ENCODE results near the gene ABI3BP. TPM values are rescaled to one million over a fixed set of nuclear protein-coding genes. Genes with fewer than 3 reads are reported as not detected.

Gene ABI3BP
- polyA plus RNA-seq, 1 of the 3 experiments (the other 2 are of a cell fraction), result 8.4 TPM

GRCh38 chr3:100982710-100983109, 10.5 kb downstream of the ABI3BP start:
- peak overlapping the region; percentile 42 for H2AFZ ChIP-seq (ENCODE audit: low read depth)
- TF ChIP-seq NFIC (IDR thresholded peaks at IDR 0.05; ENCODE audit: borderline replicate concordance) (no peak), NRF1 (IDR thresholded peaks at IDR 0.05; ENCODE audit: low read depth, low read length) (no peak), IRF3 (IDR thresholded peaks at IDR 0.05; ENCODE audit: low read depth, low read length) (no peak), TCF12 (IDR thresholded peaks at IDR 0.05) (no peak), RFX5 (IDR thresholded peaks at IDR 0.05; ENCODE audit: low read length) (no peak), GATA2 (CRISPR knock-in tag; IDR thresholded peaks at IDR 0.05) (no peak), RXRA (IDR thresholded peaks at IDR 0.05; ENCODE audit: borderline replicate concordance, low read depth) (no peak), USF2 (IDR thresholded peaks at IDR 0.05; ENCODE audit: borderline replicate concordance, low read depth, low read length) (no peak), USF1 (IDR thresholded peaks at IDR 0.05; ENCODE audit: borderline replicate concordance, low read depth) (no peak), MEF2A (IDR thresholded peaks at IDR 0.05; ENCODE audit: borderline replicate concordance, low read depth) (no peak), SIN3A (IDR thresholded peaks at IDR 0.05; ENCODE audit: borderline replicate concordance, low read depth, low read length) (no peak), YY1 (IDR thresholded peaks at IDR 0.05; ENCODE audit: low read depth) (no peak), CHD2 (IDR thresholded peaks at IDR 0.05; ENCODE audit: low read length, partially characterized antibody) (no peak)
- no peak overlapping the region for H3K9ac ChIP-seq
- peak overlapping the region; percentile 65 for H3K4me2 ChIP-seq
- no peaks in the 10 kb centered on the region for H3F3A ChIP-seq (replicated peaks; ENCODE audit: insufficient read depth)
- peaks cover 0 to 9% of the 10 kb centered on the region in 2 experiments; a peak in 3 of 4 replicates for H3K4me1 ChIP-seq (ENCODE audit: control insufficient read depth in 1 of 2, insufficient read depth in 2 of 2, low read depth in 1 of 2, low read length in 1 of 2)
- WGBS (ENCODE audit: low lambda C conversion rate), result 48% methylated on average over 4 of the region's 4 CpGs
- no peaks in the 10 kb centered on the region for H3K9me2 ChIP-seq
- H3K27me3 ChIP-seq (ENCODE audit: insufficient read depth), result no peaks in the 10 kb centered on the region
- H3K79me2 ChIP-seq (ENCODE audit: insufficient read depth), result no peaks in the 10 kb centered on the region
- no peak for DNase-seq
- ChIA-PET POLR2A (no interaction called here), CTCF (interaction anchor here (1.2 to 1.7 kb wide), 2 partner anchors 16 to 213 kb away, joined by 3 read pairs; no protein-coding TSS in a partner anchor)
- no peaks in the 10 kb centered on the region for H3K9me3 ChIP-seq
- no peaks in the 10 kb centered on the region for H3K36me3 ChIP-seq (replicated peaks in 1 of 2; ENCODE audit: control insufficient read depth in 1 of 2, insufficient read depth in 2 of 2, low read length in 1 of 2)
- H3K4me3 ChIP-seq (ENCODE audit: low read depth in 2 of 2, low read length in 1 of 2), result no peak overlapping the region
- no peak overlapping the region; a peak in 1 of 4 replicates for H3K27ac ChIP-seq (ENCODE audit: low read depth in 2 of 2, low read length in 1 of 2)
- H4K20me1 ChIP-seq (ENCODE audit: insufficient read depth), result no peaks in the 10 kb centered on the region

GRCh38 chr3:100981164-100981911, 11.9 kb downstream of the ABI3BP start:
- H3K27ac ChIP-seq (ENCODE audit: low read depth in 2 of 2, low read length in 1 of 2), result no peak overlapping the region
- no peaks in the 10 kb centered on the region for H3F3A ChIP-seq (replicated peaks; ENCODE audit: insufficient read depth)
- no peak overlapping the region for H3K4me2 ChIP-seq
- peaks cover 0 to 9% of the 10 kb centered on the region in 2 experiments; a peak in 3 of 4 replicates for H3K4me1 ChIP-seq (ENCODE audit: control insufficient read depth in 1 of 2, insufficient read depth in 2 of 2, low read depth in 1 of 2, low read length in 1 of 2)
- H4K20me1 ChIP-seq (ENCODE audit: insufficient read depth), result no peaks in the 10 kb centered on the region
- no peaks in the 10 kb centered on the region for H3K9me2 ChIP-seq
- H3K36me3 ChIP-seq (replicated peaks in 1 of 2; ENCODE audit: control insufficient read depth in 1 of 2, insufficient read depth in 2 of 2, low read length in 1 of 2), result no peaks in the 10 kb centered on the region
- H3K9ac ChIP-seq, result no peak overlapping the region
- no peak overlapping the region for H3K4me3 ChIP-seq (ENCODE audit: low read depth in 2 of 2, low read length in 1 of 2)
- ChIA-PET POLR2A (no interaction called here), CTCF (interaction anchor here (0.8 kb wide), 1 partner anchor 9 kb away, joined by 3 read pairs; no protein-coding TSS in a partner anchor)
- no peaks in the 10 kb centered on the region for H3K9me3 ChIP-seq
- WGBS (ENCODE audit: low lambda C conversion rate), result 95% methylated on average over 3 of the region's 3 CpGs
- H2AFZ ChIP-seq (ENCODE audit: low read depth), result no peak overlapping the region
- H3K27me3 ChIP-seq (ENCODE audit: insufficient read depth), result no peaks in the 10 kb centered on the region
- H3K79me2 ChIP-seq (ENCODE audit: insufficient read depth), result no peaks in the 10 kb centered on the region
- no peak for DNase-seq
- TF ChIP-seq FOSL2 (IDR thresholded peaks at IDR 0.05; ENCODE audit: borderline replicate concordance, low read depth) (no peak), RXRA (IDR thresholded peaks at IDR 0.05; ENCODE audit: borderline replicate concordance, low read depth) (no peak), MAX (IDR thresholded peaks at IDR 0.05; ENCODE audit: low read depth) (no peak), IRF3 (IDR thresholded peaks at IDR 0.05; ENCODE audit: low read depth, low read length) (no peak), SIN3A (IDR thresholded peaks at IDR 0.05; ENCODE audit: borderline replicate concordance, low read depth, low read length) (no peak), REST (IDR thresholded peaks at IDR 0.05; ENCODE audit: low read depth, low read length) (no peak), SMC3 (IDR thresholded peaks at IDR 0.05; ENCODE audit: low read depth, low read length) (no peak), POLR2AphosphoS5 (IDR thresholded peaks at IDR 0.05; ENCODE audit: low read depth, low read length) (no peak), JUND (IDR thresholded peaks at IDR 0.05) (no peak), TCF12 (IDR thresholded peaks at IDR 0.05) (no peak), GATA2 (CRISPR knock-in tag; IDR thresholded peaks at IDR 0.05) (no peak)
